LNCaP clone FGC (cell line): Measurements from ENCODE around the gene ZEB2.
A peak's percentile ranks its signal among the peaks of the same experiment; 100 is the strongest.

ENCODE experiments used
- DNase-seq: peaks from one replicate; pipeline ENCODE4 v3.0.0-alpha.2; 2011; ENCODE audit warnings: low read depth
- H3K4me3 ChIP-seq: 2 replicates; pipeline ENCODE4 v1.5.1; 2011; ENCODE audit warnings: mild to moderate bottlenecking, low read depth, low read length, control low read depth
- CTCF ChIP-seq: IDR thresholded peaks from 2 replicates; pipeline ENCODE4 v1.5.1; 2012; ENCODE audit warnings: mild to moderate bottlenecking; ENCODE audit not compliant: control insufficient read depth, insufficient read depth; ENCODE audit errors: extremely low read depth

Gene ZEB2

GRCh38 chr2:144518748-144519596, 947 bp downstream of the ZEB2 start:
- TF ChIP-seq CTCF: no peak
- H3K4me3 ChIP-seq: no peak overlapping the region
- no peak for DNase-seq

GRCh38 chr2:144517866-144518747, 1.8 kb downstream of the ZEB2 start:
- DNase-seq: no peak
- H3K4me3 ChIP-seq: no peak overlapping the region
- TF ChIP-seq CTCF: no peak

GRCh38 chr2:144516981-144517865, 2.7 kb downstream of the ZEB2 start:
- DNase-seq: no peak
- no peak for TF ChIP-seq CTCF

GRCh38 chr2:144516411-144516980, 3.4 kb downstream of the ZEB2 start:
- no peak for DNase-seq
- no peak for TF ChIP-seq CTCF
- H3K4me3 ChIP-seq: no peak overlapping the region

More at GRCh38 chr2:144516981-144517865, 2.7 kb downstream of the ZEB2 start:
- 0 out of 2 replicates have a peak overlapping the region, but pooled peaks have one; percentile 13 for H3K4me3 ChIP-seq

GRCh38 chr2:144515696-144516410, 4.1 kb downstream of the ZEB2 start:
- no peak for TF ChIP-seq CTCF
- DNase-seq: no peak
- no peak overlapping the region for H3K4me3 ChIP-seq
